ENCODE data around the gene TOGARAM1. TPM values are rescaled to one million over a fixed set of nuclear protein-coding genes. Genes with fewer than 3 reads are reported as not detected.

TOGARAM1 gene
- total RNA-seq, 1 donor from 2014 or later = 12.2 TPM

DNA sequence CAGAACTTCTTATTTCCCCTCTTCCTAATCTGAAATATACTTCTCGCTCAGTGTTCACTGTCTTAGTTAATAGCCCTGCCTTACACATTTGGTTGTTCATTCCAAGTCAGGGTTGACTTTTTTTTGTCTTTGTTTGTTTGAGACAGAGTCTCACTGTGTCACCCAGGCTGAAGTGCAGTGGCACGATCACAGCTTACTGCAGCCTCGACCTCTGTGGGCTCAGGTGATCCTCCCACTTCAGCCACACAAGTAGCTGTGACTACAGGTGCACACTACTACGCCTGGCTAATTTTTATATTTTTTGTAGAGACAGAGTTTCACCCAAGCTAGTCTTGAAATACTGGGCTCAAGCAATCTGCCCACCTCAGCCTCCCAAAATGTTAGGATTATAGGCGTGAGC is 79.7 kb downstream of the TOGARAM1 start:
- no peak for DNase-seq (ENCODE audit: low read depth)
- Histone ChIP-seq H3K36me3 (ENCODE audit: control insufficient read depth, insufficient read depth, low read length) (no peaks in the 10 kb centered on the region), H3K27me3 (ENCODE audit: control insufficient read depth, insufficient read depth, low read length) (no peaks in the 10 kb centered on the region), H3K4me3 (ENCODE audit: low read depth, low read length) (no peak overlapping the region)
- TF ChIP-seq, protein P1, sequence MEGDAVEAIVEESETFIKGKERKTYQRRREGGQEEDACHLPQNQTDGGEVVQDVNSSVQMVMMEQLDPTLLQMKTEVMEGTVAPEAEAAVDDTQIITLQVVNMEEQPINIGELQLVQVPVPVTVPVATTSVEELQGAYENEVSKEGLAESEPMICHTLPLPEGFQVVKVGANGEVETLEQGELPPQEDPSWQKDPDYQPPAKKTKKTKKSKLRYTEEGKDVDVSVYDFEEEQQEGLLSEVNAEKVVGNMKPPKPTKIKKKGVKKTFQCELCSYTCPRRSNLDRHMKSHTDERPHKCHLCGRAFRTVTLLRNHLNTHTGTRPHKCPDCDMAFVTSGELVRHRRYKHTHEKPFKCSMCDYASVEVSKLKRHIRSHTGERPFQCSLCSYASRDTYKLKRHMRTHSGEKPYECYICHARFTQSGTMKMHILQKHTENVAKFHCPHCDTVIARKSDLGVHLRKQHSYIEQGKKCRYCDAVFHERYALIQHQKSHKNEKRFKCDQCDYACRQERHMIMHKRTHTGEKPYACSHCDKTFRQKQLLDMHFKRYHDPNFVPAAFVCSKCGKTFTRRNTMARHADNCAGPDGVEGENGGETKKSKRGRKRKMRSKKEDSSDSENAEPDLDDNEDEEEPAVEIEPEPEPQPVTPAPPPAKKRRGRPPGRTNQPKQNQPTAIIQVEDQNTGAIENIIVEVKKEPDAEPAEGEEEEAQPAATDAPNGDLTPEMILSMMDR (IDR thresholded peaks at IDR 0.05; ENCODE audit: insufficient read depth, low read length, poor library complexity, severe bottlenecking) = no peak

DNA sequence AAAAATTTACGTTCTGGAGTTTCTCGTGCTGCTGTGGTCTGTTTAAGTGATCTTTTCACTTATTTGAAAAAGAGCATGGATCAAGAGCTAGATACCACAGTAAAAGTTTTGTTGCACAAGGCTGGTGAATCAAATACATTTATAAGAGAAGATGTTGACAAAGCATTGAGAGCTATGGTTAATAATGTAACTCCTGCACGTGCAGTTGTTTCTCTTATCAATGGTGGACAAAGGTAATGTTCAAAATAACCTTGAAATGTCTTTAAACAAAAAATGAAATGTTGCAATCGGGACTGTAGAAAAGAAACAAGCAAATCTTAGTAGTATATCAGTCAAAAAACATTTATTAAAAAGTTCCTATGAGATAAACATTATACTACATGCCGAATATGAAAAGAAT is 82.6 kb downstream of the TOGARAM1 start:
- no peaks in the 10 kb centered on the region for H3K27me3 ChIP-seq (ENCODE audit: control insufficient read depth, insufficient read depth, low read length)
- DNase-seq (ENCODE audit: low read depth) = no peak
- TF ChIP-seq, protein P1 (IDR thresholded peaks at IDR 0.05; ENCODE audit: insufficient read depth, low read length, poor library complexity, severe bottlenecking) = no peak
- no peak overlapping the region for H3K4me3 ChIP-seq (ENCODE audit: low read depth, low read length)
- H3K36me3 ChIP-seq (ENCODE audit: control insufficient read depth, insufficient read depth, low read length) = no peaks in the 10 kb centered on the region

DNA sequence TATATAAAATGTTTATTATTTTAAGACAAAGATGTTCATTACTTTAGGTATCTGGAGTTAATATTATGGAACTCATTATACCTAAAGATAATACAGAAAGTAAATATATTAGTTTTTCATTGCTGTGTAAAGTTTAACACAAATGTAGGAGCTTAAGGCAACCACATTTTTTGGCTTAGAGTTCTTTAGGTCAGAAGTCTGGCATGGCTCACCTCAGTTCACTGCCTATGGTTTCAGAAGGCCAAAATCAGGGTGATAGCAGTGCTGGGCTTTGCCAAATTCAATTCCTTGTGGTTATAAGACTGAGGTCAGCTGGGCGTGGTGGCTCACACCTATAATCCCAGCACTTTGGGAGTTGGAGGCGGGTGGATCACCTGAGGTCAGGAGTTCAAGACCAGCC is 86.4 kb downstream of the TOGARAM1 start:
- TF ChIP-seq, protein P1 (IDR thresholded peaks at IDR 0.05; ENCODE audit: insufficient read depth, low read length, poor library complexity, severe bottlenecking) = no peak
- Histone ChIP-seq H3K36me3 (ENCODE audit: control insufficient read depth, insufficient read depth, low read length) (no peaks in the 10 kb centered on the region), H3K27me3 (ENCODE audit: control insufficient read depth, insufficient read depth, low read length) (no peaks in the 10 kb centered on the region), H3K4me3 (ENCODE audit: low read depth, low read length) (no peak overlapping the region)
- no peak for DNase-seq (ENCODE audit: low read depth)

DNA sequence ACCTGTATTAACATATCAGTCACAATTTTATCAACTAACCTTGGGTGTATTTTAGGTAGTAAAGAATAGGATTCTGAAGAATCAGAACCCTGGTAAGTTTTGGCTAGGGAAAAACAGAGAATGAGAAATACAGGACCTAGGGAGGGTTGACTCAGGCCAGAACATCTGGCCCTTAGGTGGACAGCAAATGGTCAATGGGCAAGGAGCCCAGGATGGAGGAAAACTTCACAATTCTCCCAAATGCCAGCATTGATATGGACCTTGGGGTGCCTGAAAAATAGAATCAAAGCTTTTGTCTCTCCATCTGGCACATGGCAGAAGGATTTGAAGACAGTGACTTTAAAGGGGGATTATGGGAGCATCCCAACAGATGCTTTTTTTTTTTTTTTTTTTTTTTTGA is 89.2 kb downstream of the TOGARAM1 start:
- no peaks in the 10 kb centered on the region for H3K36me3 ChIP-seq (ENCODE audit: control insufficient read depth, insufficient read depth, low read length)
- no peak overlapping the region for H3K4me3 ChIP-seq (ENCODE audit: low read depth, low read length)
- TF ChIP-seq, protein P1 (IDR thresholded peaks at IDR 0.05; ENCODE audit: insufficient read depth, low read length, poor library complexity, severe bottlenecking) = no peak
- DNase-seq (ENCODE audit: low read depth) = no peak
- no peaks in the 10 kb centered on the region for H3K27me3 ChIP-seq (ENCODE audit: control insufficient read depth, insufficient read depth, low read length)

DNA sequence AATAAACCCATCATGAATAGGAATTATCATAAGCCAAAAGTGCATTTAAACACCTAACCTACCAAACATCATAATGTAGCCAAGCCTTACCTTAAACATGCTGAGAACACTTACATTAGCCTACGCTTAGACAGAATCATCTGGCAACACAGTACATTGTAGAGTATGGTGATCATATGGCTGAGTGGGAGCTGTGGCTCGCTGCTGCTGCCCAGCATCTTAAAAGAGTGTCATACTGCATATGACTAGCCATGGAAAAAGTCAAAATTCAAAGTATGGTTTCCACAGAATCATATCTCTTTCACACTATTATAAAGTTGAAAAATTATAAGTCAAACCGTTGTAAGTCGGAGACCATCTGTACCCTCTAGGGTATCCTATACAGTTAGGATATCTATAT is 89.9 kb downstream of the TOGARAM1 start:
- H3K4me3 ChIP-seq (ENCODE audit: low read depth, low read length) = no peak overlapping the region
- no peak for DNase-seq (ENCODE audit: low read depth)
- TF ChIP-seq, protein P1 (IDR thresholded peaks at IDR 0.05; ENCODE audit: insufficient read depth, low read length, poor library complexity, severe bottlenecking) = no peak
- H3K36me3 ChIP-seq (ENCODE audit: control insufficient read depth, insufficient read depth, low read length) = no peaks in the 10 kb centered on the region
- no peaks in the 10 kb centered on the region for H3K27me3 ChIP-seq (ENCODE audit: control insufficient read depth, insufficient read depth, low read length)

DNA sequence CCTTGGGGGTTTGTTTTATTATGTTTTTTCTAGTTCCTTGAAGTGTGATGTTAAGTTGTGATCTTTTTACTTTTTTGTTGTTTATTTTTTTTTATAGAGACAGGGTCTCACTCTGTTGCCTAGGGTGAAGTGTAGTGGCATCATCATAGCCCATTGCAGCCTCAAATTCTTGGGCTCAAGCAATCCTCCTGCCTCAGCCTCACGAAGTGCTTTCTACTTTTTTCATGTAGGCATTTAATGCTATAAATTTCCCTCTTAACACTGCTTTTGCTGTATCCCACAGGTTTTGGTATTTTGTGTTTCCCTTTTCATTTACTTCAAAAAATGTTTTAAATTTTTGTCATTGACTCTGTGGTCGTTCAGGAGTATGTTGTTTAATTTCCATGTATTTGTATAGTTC is 95.4 kb downstream of the TOGARAM1 start:
- Histone ChIP-seq H3K4me3 (ENCODE audit: low read depth, low read length) (no peak overlapping the region), H3K27me3 (ENCODE audit: control insufficient read depth, insufficient read depth, low read length) (no peaks in the 10 kb centered on the region), H3K36me3 (ENCODE audit: control insufficient read depth, insufficient read depth, low read length) (no peaks in the 10 kb centered on the region)
- TF ChIP-seq, protein P1 (IDR thresholded peaks at IDR 0.05; ENCODE audit: insufficient read depth, low read length, poor library complexity, severe bottlenecking) = no peak
- DNase-seq (ENCODE audit: low read depth) = no peak

Measured in kidney epithelial cell (primary cell).